Midbrain (tissue), 1 donor: Measurements from ENCODE around the gene IGFLR1.
"Not testable (repeated sequence)": the region's sequence is repeated elsewhere in the genome, so short reads cannot be mapped to it uniquely, and the experiment has no call there.

Experiments used
- DNase-seq: peaks from one replicate; lab custom pipeline; 2025; lab: John Stamatoyannopoulos, UW

IGFLR1 gene

GRCh38 chr19:35708391-35708790, 33.9 kb downstream of the IGFLR1 start:
- DNase-seq = no peak

GRCh38 chr19:35704218-35704617, 38.0 kb downstream of the IGFLR1 start, which contains the start of gene ZBTB32:
TSS of gene ZBTB32 (plus strand) at chr19:35704558. CDS start at chr19:35714627, 10,069 bp downstream.
- no peak for DNase-seq

GRCh38 chr19:35703343-35703742, 38.9 kb downstream of the IGFLR1 start:
- no peak for DNase-seq

GRCh38 chr19:35702223-35703012, 39.8 kb downstream of the IGFLR1 start:
- peak; percentile 99 for DNase-seq

- no peak for DNase-seq
These were observed 45.4 kb downstream of the IGFLR1 start for GRCh38 chr19:35696835-35697234.

- no peak for DNase-seq
These were observed 46.3 kb downstream of the IGFLR1 start for GRCh38 chr19:35695895-35696422.

GRCh38 chr19:35693835-35694599, 48.2 kb downstream of the IGFLR1 start:
- peak; percentile 91 for DNase-seq

- DNase-seq = no peak
These were observed 48.8 kb downstream of the IGFLR1 start for GRCh38 chr19:35693422-35693821.

GRCh38 chr19:35692010-35692409, 50.2 kb downstream of the IGFLR1 start:
- no peak for DNase-seq

- not testable (repeated sequence) for DNase-seq
These were observed 51.1 kb downstream of the IGFLR1 start for GRCh38 chr19:35691106-35691505.

GRCh38 chr19:35689836-35690235, 52.4 kb downstream of the IGFLR1 start:
- no peak for DNase-seq
